Measurements from ENCODE around the gene CHGA. TPM values are rescaled to one million over a fixed set of nuclear protein-coding genes. Genes with fewer than 3 reads are reported as not detected.
A peak's percentile ranks its signal among the peaks of the same experiment; 100 is the strongest.

Gene CHGA
- polyA plus RNA-seq, 3 donors: not detected

- no peak overlapping the region for H3K4me2 ChIP-seq (replicated peaks; ENCODE audit: extremely low read depth, low read length, poor library complexity, severe bottlenecking)
- H3K9ac ChIP-seq (ENCODE audit: insufficient read depth, low read length, poor library complexity, severe bottlenecking): no peak overlapping the region
- H4K20me1 ChIP-seq (ENCODE audit: insufficient read depth, low read length): no peaks in the 10 kb centered on the region
- peak overlapping the region in 1 of 2 donors; percentile 2 for H3K4me3 Mint-ChIP-seq
- H3K36me3 Mint-ChIP-seq: no peaks in the 10 kb centered on the region
- H3K27ac ChIP-seq (ENCODE audit: low read depth in 1 of 2, low read length in 2 of 2): no peak overlapping the region
- H3K4me1 Mint-ChIP-seq: no peaks in the 10 kb centered on the region
- peaks cover 10 to 30% (median 17%) of the 10 kb centered on the region in 3 donors for H3K27me3 Mint-ChIP-seq (ENCODE audit: low read depth in 3 of 3)
- H3K4me3 ChIP-seq (replicated peaks in 1 of 3; ENCODE audit: low read depth in 2 of 3, low read length in 3 of 3): no peak overlapping the region
- no peak overlapping the region for H2AFZ ChIP-seq (ENCODE audit: insufficient read depth, low read depth, low read length, poor library complexity, severe bottlenecking)
- no peak for DNase-seq
- WGBS (ENCODE audit: insufficient coverage): 30% methylated on average over 6 of the region's 12 CpGs
- H3K36me3 ChIP-seq (replicated peaks in 1 of 2; ENCODE audit: control insufficient read depth in 1 of 2, insufficient read depth in 2 of 2, low read length in 2 of 2): no peaks in the 10 kb centered on the region
- H3K27me3 ChIP-seq (ENCODE audit: control insufficient read depth in 2 of 2, insufficient read depth in 2 of 2, low read length in 2 of 2): peaks cover 2 to 15% of the 10 kb centered on the region in 2 donors
- H3K27ac Mint-ChIP-seq: no peak overlapping the region
- intact Hi-C loops (cut with micrococcal nuclease): no loop called here
- H3K4me1 ChIP-seq (ENCODE audit: control insufficient read depth in 1 of 2, insufficient read depth in 2 of 2, low read length in 2 of 2): no peaks in the 10 kb centered on the region
- TF ChIP-seq CTCF (IDR thresholded peaks at IDR 0.05): no peak
- no peaks in the 10 kb centered on the region for H3K9me3 ChIP-seq (replicated peaks in 1 of 2; ENCODE audit: control insufficient read depth in 1 of 2, insufficient read depth in 1 of 2, low read length in 2 of 2)
- H3K79me2 ChIP-seq (ENCODE audit: insufficient read depth, low read length): no peaks in the 10 kb centered on the region
- peaks cover 0 to 5% (median 0%) of the 10 kb centered on the region in 7 donors for H3K9me3 Mint-ChIP-seq
These were observed 42.1 kb upstream of the CHGA start for GRCh38 chr14:92880851-92881250.

DNA sequence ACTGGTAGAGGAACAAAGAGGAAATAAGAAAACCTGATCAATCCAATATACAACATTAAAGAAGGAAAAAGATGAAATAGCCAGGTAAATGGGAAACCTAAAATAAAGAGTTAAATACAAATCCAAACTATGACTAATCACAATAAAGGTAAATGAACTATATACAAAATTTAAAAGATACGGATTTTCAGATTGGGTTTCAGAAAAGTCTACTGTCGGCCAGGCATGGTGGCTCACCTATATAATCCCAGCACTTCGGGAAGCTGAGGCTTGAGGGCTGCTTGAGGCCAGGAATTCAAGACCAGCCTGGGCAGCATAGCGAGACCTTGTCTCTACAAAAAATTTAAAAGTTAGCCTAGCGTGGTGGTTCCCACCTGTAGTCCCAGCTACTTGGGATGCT is 39.9 kb upstream of the CHGA start:
- Histone ChIP-seq H3K4me2 (replicated peaks; ENCODE audit: extremely low read depth, low read length, poor library complexity, severe bottlenecking) (no peak overlapping the region), H4K20me1 (ENCODE audit: insufficient read depth, low read length) (no peaks in the 10 kb centered on the region), H3K9me3 (replicated peaks in 1 of 2; ENCODE audit: control insufficient read depth in 1 of 2, insufficient read depth in 1 of 2, low read length in 2 of 2) (no peaks in the 10 kb centered on the region), H3K36me3 (replicated peaks in 1 of 2; ENCODE audit: control insufficient read depth in 1 of 2, insufficient read depth in 2 of 2, low read length in 2 of 2) (no peaks in the 10 kb centered on the region), H3K9ac (ENCODE audit: insufficient read depth, low read length, poor library complexity, severe bottlenecking) (no peak overlapping the region), H3K27me3 (ENCODE audit: control insufficient read depth in 2 of 2, insufficient read depth in 2 of 2, low read length in 2 of 2) (peaks cover 2 to 10% of the 10 kb centered on the region in 2 donors), H3K4me3 (replicated peaks in 1 of 3; ENCODE audit: low read depth in 2 of 3, low read length in 3 of 3) (no peak overlapping the region), H3K27ac (ENCODE audit: low read depth in 1 of 2, low read length in 2 of 2) (no peak overlapping the region), H2AFZ (ENCODE audit: insufficient read depth, low read depth, low read length, poor library complexity, severe bottlenecking) (no peak overlapping the region), H3K4me1 (ENCODE audit: control insufficient read depth in 1 of 2, insufficient read depth in 2 of 2, low read length in 2 of 2) (no peaks in the 10 kb centered on the region), H3K79me2 (ENCODE audit: insufficient read depth, low read length) (no peaks in the 10 kb centered on the region)
- TF ChIP-seq CTCF (IDR thresholded peaks at IDR 0.05): no peak
- WGBS (ENCODE audit: insufficient coverage): 98% methylated on average over 5 of the region's 5 CpGs
- Mint-ChIP-seq H3K27ac (no peak overlapping the region), H3K36me3 (no peaks in the 10 kb centered on the region), H3K4me1 (no peaks in the 10 kb centered on the region), H3K9me3 (peaks cover 0 to 5% (median 0%) of the 10 kb centered on the region in 7 donors), H3K4me3 (no peak overlapping the region), H3K27me3 (ENCODE audit: low read depth in 3 of 3) (peaks cover 7 to 20% (median 17%) of the 10 kb centered on the region in 3 donors)
- DNase-seq: no peak
- intact Hi-C loops (cut with micrococcal nuclease): no loop called here
